ENCODE measurements around the gene ZNF248.

GRCh38 chr10:37855636-37856035 lies 1.8 kb downstream of the ZNF248 start:
- TF ChIP-seq CTCF (IDR thresholded peaks at IDR 0.05), result no peak
- no peak for TF ChIP-seq EP300 (IDR thresholded peaks at IDR 0.05)
- TF ChIP-seq POLR2A (IDR thresholded peaks at IDR 0.05), result no peak
